H1 (cell line): ENCODE data around the gene LTC4S. TPM values are rescaled to one million over a fixed set of nuclear protein-coding genes. Genes with fewer than 3 reads are reported as not detected.

ENCODE experiments used
- CBX8 ChIP-seq: fragments of 300-800, 300-1000 bp; sonication (generic); IDR thresholded peaks from 2 replicates; pipeline ENCODE4 v1.7.1; 2016; ENCODE audit warnings: low read depth, low read length, borderline replicate concordance
- CREB1 ChIP-seq: IDR thresholded peaks from 2 replicates; pipeline ENCODE4 v1.6.1; 2012; ENCODE audit warnings: inconsistent platforms
- CTBP2 ChIP-seq: IDR thresholded peaks from 2 replicates; pipeline ENCODE4 v1.7.0; 2011; ENCODE audit warnings: borderline replicate concordance, mild to moderate bottlenecking, moderate library complexity, mixed read lengths, low read length; ENCODE audit not compliant: insufficient read depth, insufficient read length
- NRF1 ChIP-seq: IDR thresholded peaks from 2 replicates; pipeline ENCODE4 v1.6.1; 2011; ENCODE audit warnings: mild to moderate bottlenecking, low read depth, low read length, improper control_type of control experiment
- YY1 ChIP-seq: IDR thresholded peaks from 2 replicates; pipeline ENCODE4 v1.6.1; 2011; ENCODE audit warnings: low read depth, mild to moderate bottlenecking, low read length
- polyA plus RNA-seq, 7 experiments: library from polyadenylated mRNA; depleted of rRNA in 3 of 7; stranded (reverse) in 5 of 7; unstranded in 2 of 7; fragments of >200 nt in 5 of 7; fragments of 200-250 nt in 2 of 7; gene quantifications; 1 replicate in 5 of 7; 2 replicates in 1 of 7; 4 replicates in 1 of 7; pipeline versions ENCODE4 v1.2.1 to v1.2.3, GENCODE V29; 2011 to 2013; ENCODE audit warnings: missing spikeins in 2 of 7, mixed read lengths in 2 of 7
- total RNA-seq: library from RNA; stranded (reverse); fragmentation: NEBNext Ultra II Directional; extraction: Animal tissue kit (Norgen Biotek cat#: 25700); gene quantifications from 2 replicates; pipeline ENCODE4 v1.2.1, GENCODE V29; 2021

Gene LTC4S
- total and polyA plus RNA-seq, 2 of the 8 experiments (the other 6 are each of a cell fraction or from before 2014, with no cell fraction given), result 2.2 to 3.7 TPM

DNA sequence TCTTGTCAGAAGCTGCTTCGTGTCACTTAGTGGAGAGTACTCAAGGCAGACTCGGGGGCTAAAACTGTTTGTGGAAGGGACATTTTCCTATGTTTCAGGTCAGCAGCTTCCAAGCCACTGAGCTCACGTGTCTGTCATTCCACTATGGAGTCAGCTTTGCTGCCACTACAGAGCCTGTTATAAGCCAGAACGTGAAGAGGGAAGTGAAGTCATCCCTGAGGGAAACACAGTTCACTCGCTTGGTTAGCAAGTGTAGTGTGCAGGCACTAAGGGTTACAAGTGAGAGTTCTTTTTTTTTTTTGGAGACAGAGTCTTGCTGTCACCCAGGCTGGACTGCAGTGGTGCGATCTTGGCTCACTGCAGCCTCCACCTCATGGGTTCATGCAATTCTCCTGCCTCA lies 24.5 kb upstream of the LTC4S start (continued):
- TF ChIP-seq YY1 (no peak), CTBP2 (no peak), CBX8 (no peak), CREB1 (no peak), NRF1 (no peak)
